Bone marrow (tissue), 2 donors: ENCODE data around the gene GSE1.

Experiments used
- DNase-seq, 2 donors: peaks; one replicate each; lab custom pipeline; 2025; lab: John Stamatoyannopoulos, UW

The GSE1 gene

GRCh38 chr16:85659336-85659735 is 46.2 kb downstream of the GSE1 start:
- DNase-seq: no peak

GRCh38 chr16:85659805-85660511 is 46.8 kb downstream of the GSE1 start:
- DNase-seq: peak; percentile 13 to 24

GRCh38 chr16:85660843-85661739 is 48.0 kb downstream of the GSE1 start:
- no peak for DNase-seq

GRCh38 chr16:85661740-85662481 is 48.8 kb downstream of the GSE1 start:
- no peak for DNase-seq

- DNase-seq: no peak
Observed at GRCh38 chr16:85662482-85662812, 49.3 kb downstream of the GSE1 start.

- DNase-seq: no peak
Observed at GRCh38 chr16:85662976-85663830, 50.1 kb downstream of the GSE1 start.

- DNase-seq: no peak
Observed at GRCh38 chr16:85663891-85664321, 50.8 kb downstream of the GSE1 start.

GRCh38 chr16:85664580-85665372 is 51.7 kb downstream of the GSE1 start:
- DNase-seq: no peak

GRCh38 chr16:85665373-85665740 is 52.2 kb downstream of the GSE1 start:
- no peak for DNase-seq

- DNase-seq: no peak
Observed at GRCh38 chr16:85665929-85666328, 52.8 kb downstream of the GSE1 start.

- no peak for DNase-seq
Observed at GRCh38 chr16:85667261-85667660, 54.1 kb downstream of the GSE1 start.

GRCh38 chr16:85667841-85668413 is 54.8 kb downstream of the GSE1 start:
- DNase-seq: no peak

- DNase-seq: no peak
Observed at GRCh38 chr16:85668676-85669424, 55.7 kb downstream of the GSE1 start.

- no peak for DNase-seq
Observed at GRCh38 chr16:85670840-85671239, 57.7 kb downstream of the GSE1 start.

GRCh38 chr16:85673529-85674417 is 60.7 kb downstream of the GSE1 start:
- DNase-seq: no peak

GRCh38 chr16:85674418-85674755 is 61.3 kb downstream of the GSE1 start:
- DNase-seq: no peak

- no peak for DNase-seq
Observed at GRCh38 chr16:85674828-85675227, 61.7 kb downstream of the GSE1 start.

GRCh38 chr16:85675251-85675874 is 62.2 kb downstream of the GSE1 start:
- DNase-seq: no peak
